Stimulated activated effector memory CD8-positive, alpha-beta T cell treated with anti-CD3 and anti-CD28 coated beads, Interleukin-12 subunit alpha, Interleukin-12 subunit beta, amount 100 ng/mL, for 72 hours (primary cell): ENCODE measurements around the gene CDC42EP1.
"Not testable (repeated sequence)": the region's sequence is repeated elsewhere in the genome, so short reads cannot be mapped to it uniquely, and the experiment has no call there.

ENCODE experiments used
- ATAC-seq: fragments of 150-1000 bp; cut with Tn5 transposase; 2 replicates; pipeline ENCODE4 v1.10.0; 2021
- DNase-seq, 2 donors: peaks; one replicate each; pipeline ENCODE4 v3.0.0; 2021 to 2022; ENCODE audit warnings: low spot score in 2 of 2
- H3K27ac Mint-ChIP-seq: one replicate; pipeline ENCODE4 v1.8.0; 2022; ENCODE audit warnings: mild to moderate bottlenecking, mixed read lengths
- H3K36me3 Mint-ChIP-seq: one replicate; pipeline ENCODE4 v1.8.0; 2022; ENCODE audit warnings: mild to moderate bottlenecking, mixed read lengths
- H3K4me1 Mint-ChIP-seq: one replicate; pipeline ENCODE4 v1.8.0; 2022; ENCODE audit warnings: mixed read lengths
- H3K4me3 Mint-ChIP-seq: one replicate; pipeline ENCODE4 v1.8.0; 2022; ENCODE audit warnings: mild to moderate bottlenecking, mixed read lengths
- H3K9me3 Mint-ChIP-seq: one replicate; pipeline ENCODE4 v1.8.0; 2022; ENCODE audit warnings: mixed read lengths

CDC42EP1 gene

DNA sequence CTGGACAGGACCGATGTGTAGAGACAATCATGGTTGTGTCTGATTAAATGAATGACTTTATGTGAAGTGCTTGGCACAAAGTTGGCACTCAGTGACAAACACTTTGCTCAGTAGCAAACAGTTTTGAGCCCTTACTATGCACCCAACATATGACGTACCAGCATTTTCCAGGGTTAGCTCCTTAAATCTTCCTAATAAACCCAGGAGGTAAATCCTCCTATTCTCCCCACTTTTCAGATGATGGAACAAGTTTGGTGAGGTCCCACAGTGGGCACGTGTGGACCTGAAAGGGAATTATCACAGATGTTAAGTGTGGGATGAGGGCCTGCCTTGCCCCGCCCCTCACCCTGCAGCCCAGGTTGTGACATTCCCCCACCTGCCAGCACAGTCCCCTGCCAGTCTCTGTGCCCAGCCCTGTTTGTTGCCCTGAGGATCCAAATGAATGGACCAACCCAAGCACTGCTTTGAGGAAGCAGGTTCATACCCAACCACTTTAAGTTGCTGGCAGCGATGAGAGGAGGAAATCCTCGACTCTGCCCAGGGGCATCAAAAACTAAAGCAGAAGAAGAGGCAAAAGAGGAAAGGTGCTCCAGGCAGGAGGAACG is 34.4 kb upstream of the CDC42EP1 start:
- H3K36me3 Mint-ChIP-seq = no peaks in the 10 kb centered on the region
- peaks cover 17% of the 10 kb centered on the region for H3K4me1 Mint-ChIP-seq

DNA sequence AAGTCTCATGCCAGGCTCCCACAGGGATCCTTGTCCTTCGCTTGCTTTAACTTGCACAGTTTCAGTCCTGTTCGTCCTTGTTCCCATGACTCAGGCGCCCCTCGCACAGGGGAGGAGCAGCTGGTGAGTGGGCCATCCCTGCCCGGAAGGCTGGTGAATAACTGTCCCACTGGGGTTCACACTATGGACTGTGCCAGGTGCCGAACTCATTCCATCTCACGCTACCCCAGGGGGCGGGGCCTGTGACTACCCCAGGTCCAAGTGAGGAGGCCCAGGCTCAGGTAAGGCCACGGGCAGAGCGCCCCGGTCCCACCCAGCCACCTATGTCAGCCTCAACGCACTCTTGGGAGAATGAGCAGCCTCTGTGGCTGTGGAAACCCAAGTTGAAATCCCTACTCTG is 33.9 kb upstream of the CDC42EP1 start:
- DNase-seq = no peak
- H3K9me3 Mint-ChIP-seq = no peaks in the 10 kb centered on the region

More for the DNA sequence above, 34.4 kb upstream of the CDC42EP1 start:
- no peaks in the 10 kb centered on the region for H3K9me3 Mint-ChIP-seq
- no peak for ATAC-seq
- H3K4me3 Mint-ChIP-seq = no peak overlapping the region
- H3K27ac Mint-ChIP-seq = peak overlapping the region; percentile 49
- DNase-seq = no peak

DNA sequence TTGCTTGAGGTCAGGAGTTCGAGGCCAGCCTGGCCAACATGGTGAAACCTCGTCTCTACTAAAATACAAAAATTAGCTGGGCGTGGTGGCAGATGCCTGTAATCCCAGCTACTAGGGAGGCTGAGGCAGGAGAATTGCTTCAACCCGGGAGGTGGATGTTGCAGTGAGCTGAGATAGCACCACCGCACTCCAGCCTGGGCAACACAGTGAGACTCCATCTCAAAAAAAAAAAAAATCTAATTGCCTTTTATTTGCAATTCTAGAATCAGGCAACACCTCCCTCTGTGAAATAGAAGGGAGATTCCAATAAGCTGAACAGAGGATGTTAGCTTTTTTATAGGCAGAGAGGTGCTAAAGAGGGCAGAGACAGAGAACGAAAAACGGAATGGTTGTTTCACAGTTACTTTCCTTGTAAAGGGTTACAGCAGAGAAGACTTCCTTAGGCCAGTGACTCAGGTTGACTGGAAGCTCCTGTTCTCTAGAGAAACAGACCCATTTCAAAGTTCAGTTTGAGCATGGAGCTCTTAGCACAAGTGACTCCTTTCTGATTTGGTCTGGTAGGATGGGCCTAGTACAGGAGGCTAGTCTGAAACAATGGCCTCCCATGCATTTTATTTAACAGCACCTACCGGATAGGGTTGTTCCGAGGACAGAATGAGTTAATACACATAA is 33.1 kb upstream of the CDC42EP1 start:
- H3K4me3 Mint-ChIP-seq, DNase-seq, H3K27ac Mint-ChIP-seq, H3K9me3 Mint-ChIP-seq, ATAC-seq, H3K36me3 Mint-ChIP-seq: not testable (repeated sequence)
- peaks cover 17% of the 10 kb centered on the region for H3K4me1 Mint-ChIP-seq

More for the DNA sequence above, 33.9 kb upstream of the CDC42EP1 start:
- Mint-ChIP-seq H3K4me1 (peaks cover 17% of the 10 kb centered on the region), H3K4me3 (no peak overlapping the region), H3K27ac (no peak overlapping the region), H3K36me3 (no peaks in the 10 kb centered on the region)
- ATAC-seq = no peak

DNA sequence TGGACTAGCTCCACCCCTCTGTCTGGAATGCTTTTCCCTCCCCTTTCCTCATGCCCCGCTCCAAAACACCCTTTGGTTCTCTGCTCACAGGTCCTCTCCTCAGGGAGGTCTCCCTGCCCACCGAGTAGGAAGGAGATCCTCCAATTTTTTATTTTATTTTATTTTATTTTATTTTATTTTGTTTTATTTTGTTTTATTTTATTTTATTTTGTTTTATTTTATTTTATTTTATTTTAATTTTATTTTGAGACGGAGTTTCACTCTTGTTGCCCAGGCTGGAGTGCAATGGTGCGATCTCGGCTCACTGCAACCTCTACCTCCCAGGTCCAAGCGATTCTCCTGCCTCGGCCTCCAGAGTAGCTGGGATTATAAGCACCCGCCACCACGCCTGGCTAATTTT is 32.3 kb upstream of the CDC42EP1 start:
- H3K36me3 Mint-ChIP-seq, H3K27ac Mint-ChIP-seq, DNase-seq, H3K4me3 Mint-ChIP-seq, H3K9me3 Mint-ChIP-seq, ATAC-seq: not testable (repeated sequence)
- H3K4me1 Mint-ChIP-seq = peaks cover 19% of the 10 kb centered on the region

DNA sequence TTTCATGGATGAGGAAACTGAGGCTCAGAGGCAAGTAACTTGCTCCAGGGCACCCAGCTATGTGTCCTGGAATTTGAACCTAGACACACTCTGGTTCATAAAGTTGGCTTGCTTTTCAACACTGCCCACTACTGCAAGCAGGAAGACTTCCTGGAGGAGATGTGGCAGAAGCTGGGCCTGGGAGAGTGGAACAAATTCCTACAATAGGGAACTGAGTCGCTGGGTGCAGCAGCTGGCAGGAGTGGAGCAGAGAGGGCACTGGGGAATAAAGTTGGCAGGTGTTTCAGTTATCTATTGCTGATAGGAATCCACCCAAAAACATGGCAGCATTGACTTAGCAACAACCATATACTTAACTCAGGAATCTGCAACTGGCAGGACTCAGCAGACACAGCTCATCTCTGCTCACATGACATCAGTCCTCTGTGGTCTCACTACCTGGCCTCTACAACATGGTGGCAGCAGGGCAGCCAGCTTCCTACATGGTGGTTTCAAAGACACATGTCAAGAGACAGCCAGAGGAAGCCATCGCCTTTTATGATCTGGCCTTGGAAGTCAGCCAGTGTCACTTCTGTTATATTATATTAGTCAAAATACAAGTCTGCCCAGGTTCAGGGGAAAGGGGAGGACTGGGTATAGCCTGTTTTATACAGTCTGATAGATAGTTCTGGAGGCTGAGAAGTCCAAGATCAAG is 30.5 kb upstream of the CDC42EP1 start:
- no peaks in the 10 kb centered on the region for H3K9me3 Mint-ChIP-seq
- ATAC-seq = peak; percentile 76
- no peak for DNase-seq
- no peak overlapping the region for H3K4me3 Mint-ChIP-seq
- H3K27ac Mint-ChIP-seq = peak overlapping the region; percentile 21
- peaks cover 37% of the 10 kb centered on the region for H3K4me1 Mint-ChIP-seq
- H3K36me3 Mint-ChIP-seq = no peaks in the 10 kb centered on the region

DNA sequence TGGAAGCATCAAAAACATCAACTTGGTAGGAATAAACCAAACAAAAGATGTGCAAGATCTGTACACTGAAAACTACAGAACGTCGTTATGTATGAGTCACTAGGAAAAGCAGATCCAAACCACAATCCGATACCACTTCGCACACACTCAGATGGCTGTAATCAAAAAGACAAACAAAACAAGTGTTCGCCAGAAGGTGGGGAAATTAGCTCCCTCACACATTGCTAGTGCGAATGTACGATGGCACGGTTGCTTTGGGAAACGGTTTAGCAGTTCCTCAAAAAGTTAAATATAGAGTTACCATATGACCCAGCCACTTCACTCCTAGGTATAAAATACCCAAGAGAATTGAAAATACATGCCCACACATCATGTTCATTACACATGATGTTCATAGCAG is 26.3 kb upstream of the CDC42EP1 start:
- no peaks in the 10 kb centered on the region for H3K36me3 Mint-ChIP-seq
- no peak for DNase-seq
- peak; percentile 72 for ATAC-seq
- peak overlapping the region; percentile 49 for H3K27ac Mint-ChIP-seq
- H3K9me3 Mint-ChIP-seq = no peaks in the 10 kb centered on the region
- peak overlapping the region; percentile 12 for H3K4me3 Mint-ChIP-seq
- peaks cover 38% of the 10 kb centered on the region for H3K4me1 Mint-ChIP-seq

DNA sequence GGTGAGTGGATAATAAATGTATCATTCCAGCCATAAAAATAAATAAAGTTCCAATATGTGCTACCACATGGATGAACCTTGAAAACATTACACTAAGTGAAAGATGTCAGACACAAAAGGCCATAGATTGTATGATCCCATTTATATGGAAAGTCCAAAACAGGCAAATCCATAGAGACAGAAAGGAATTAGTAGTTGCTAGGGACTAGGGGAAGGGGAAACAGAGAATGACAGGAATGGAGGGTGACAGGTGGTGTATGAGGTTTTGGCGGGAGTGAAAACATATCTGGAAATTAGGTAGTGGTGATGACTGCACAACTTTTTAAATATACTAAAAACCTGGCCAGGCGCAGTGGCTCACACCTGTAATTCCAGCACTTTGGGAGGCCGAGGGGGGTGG is 25.8 kb upstream of the CDC42EP1 start:
- Mint-ChIP-seq H3K4me1 (peaks cover 41% of the 10 kb centered on the region), H3K9me3 (no peaks in the 10 kb centered on the region), H3K4me3 (peak overlapping the region; percentile 12), H3K27ac (peak overlapping the region; percentile 49), H3K36me3 (no peaks in the 10 kb centered on the region)
- no peak for DNase-seq
- ATAC-seq = no peak

DNA sequence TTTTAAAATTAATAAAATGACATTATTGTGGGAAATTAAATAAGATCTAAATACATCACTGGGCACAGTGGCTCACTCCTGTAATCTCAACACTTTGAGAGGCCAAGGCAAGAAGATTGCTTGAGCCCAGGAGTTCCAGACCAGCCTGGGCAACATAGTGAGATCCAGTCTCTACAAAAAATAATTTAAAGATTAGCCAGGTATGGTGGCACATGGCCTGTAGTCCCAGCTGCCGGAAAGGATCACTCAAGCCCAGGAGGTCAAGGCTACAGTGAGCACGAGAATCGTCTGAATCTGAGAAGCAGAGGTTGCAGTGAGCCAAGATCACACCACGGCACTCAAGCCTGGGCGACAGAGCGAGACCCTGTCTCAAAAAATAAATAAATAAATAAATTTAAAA is 25.1 kb upstream of the CDC42EP1 start:
- no peak for DNase-seq
- Mint-ChIP-seq H3K4me1 (peaks cover 37% of the 10 kb centered on the region), H3K27ac (no peak overlapping the region), H3K36me3 (no peaks in the 10 kb centered on the region), H3K9me3 (no peaks in the 10 kb centered on the region), H3K4me3 (no peak overlapping the region)
- no peak for ATAC-seq

DNA sequence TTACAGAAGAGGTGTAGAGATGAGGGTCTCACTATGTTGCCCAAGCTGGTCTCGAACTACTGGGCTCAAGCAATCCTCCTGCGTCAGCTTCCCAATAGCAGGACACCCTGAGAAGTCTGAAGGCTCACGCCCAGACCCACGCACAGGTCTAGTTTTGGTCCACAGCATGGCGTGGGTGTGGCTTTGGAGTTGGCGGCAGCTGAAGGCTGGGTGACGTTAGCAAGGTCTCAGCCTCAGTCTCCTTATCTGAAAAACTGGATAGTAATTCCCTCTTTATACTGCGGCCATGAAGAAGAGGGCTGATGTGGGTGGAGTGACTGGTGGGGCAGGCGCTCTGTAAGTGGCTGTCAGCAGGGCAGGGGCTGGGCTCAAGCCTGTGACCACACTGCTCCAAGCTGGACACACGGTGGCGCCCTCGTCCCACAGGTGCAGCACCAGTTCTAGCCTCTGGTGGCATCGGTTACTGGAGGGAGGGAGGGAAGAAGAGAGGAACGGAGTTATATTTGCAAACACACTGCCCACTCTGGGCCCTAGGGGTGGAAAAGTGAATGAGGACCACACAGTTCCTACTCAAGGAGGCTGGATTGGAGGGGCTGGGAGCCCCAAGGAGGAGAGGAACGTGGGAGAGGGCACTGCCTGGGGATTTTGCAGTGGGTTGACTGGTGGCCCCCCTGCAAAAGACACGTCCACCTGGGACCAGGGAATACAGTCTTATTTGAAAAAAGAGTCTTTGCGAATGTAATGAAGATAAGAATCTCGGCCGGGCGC is 21.5 kb upstream of the CDC42EP1 start:
- DNase-seq = peak; percentile 85 to 93
- H3K9me3 Mint-ChIP-seq = no peaks in the 10 kb centered on the region
- peaks cover 53% of the 10 kb centered on the region for H3K4me1 Mint-ChIP-seq
- H3K27ac Mint-ChIP-seq = peak overlapping the region; percentile 58
- H3K36me3 Mint-ChIP-seq = peaks cover 5% of the 10 kb centered on the region
- H3K4me3 Mint-ChIP-seq = peak overlapping the region; percentile 47
- ATAC-seq = peak; percentile 96

DNA sequence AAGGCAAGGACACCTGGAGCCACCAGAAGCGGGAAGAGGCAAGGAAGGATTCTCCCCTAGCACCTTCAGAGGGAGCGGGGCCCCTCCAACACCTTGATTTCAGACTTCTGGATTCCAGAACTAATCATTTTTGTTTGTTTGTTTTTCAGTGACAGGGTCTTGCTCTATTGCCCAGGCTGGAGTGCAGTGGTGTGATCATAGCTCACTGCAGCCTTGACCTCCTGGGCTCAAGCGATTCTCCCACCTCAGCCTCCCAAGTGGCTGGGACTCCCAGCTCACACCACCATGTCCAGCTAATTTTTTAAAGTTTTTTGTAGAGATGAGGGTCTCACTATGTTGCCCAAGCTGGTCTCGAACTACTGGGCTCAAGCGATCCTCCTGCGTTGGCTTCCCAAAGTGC is 20.5 kb upstream of the CDC42EP1 start:
- ATAC-seq = not testable (repeated sequence)

DNA sequence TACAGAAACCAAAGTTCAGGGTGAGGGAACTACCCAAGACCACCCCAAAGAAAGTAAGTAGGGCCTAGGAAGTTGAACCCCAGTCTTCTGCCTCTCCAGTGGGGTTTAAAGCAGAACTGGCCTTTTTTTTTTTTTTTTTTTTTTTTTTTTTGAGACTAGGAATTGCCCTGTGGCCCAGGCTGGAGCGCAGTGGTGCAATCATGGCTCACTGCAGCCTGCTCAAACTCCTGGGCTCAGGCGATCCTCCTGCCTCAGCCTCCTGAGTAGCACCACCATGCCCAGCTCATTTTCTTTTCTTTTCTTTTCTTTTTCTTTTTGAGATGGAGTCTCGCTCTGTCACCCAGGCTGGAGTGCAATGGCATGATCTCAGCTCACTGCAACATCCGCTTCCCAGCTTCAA is 17.9 kb upstream of the CDC42EP1 start:
- DNase-seq, ATAC-seq, H3K9me3 Mint-ChIP-seq, H3K36me3 Mint-ChIP-seq: not testable (repeated sequence)
- peak overlapping the region; percentile 58 for H3K4me3 Mint-ChIP-seq
- peak overlapping the region; percentile 84 for H3K27ac Mint-ChIP-seq
- H3K4me1 Mint-ChIP-seq = peaks cover 53% of the 10 kb centered on the region

More for the DNA sequence above, 20.5 kb upstream of the CDC42EP1 start:
- not testable (repeated sequence) for H3K4me3 Mint-ChIP-seq, H3K36me3 Mint-ChIP-seq, DNase-seq, H3K9me3 Mint-ChIP-seq
- peaks cover 44% of the 10 kb centered on the region for H3K4me1 Mint-ChIP-seq
- peak overlapping the region; percentile 68 for H3K27ac Mint-ChIP-seq

DNA sequence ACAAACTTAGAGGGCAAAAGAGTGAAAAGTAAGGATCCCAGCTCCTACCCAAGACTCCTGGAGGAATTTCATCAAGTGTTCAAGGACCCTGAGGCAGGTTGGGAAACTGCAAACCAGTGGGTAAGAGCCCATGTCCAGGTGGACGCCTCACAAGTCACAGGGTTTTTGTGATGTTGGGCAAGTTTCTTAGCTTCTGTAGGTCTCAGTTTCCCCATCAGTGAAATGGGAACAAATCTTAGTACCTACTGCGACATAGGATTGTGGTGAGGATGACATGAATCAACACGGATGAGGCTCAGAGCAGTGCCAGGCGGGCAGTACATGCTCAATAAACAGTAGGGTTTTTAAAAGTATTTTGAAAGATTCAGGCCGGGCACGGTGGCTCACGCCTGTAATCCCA is 17.3 kb upstream of the CDC42EP1 start:
- ATAC-seq (no peak), DNase-seq (no peak)
- H3K4me3 Mint-ChIP-seq = peak overlapping the region; percentile 58
- H3K36me3 Mint-ChIP-seq = peaks cover 5% of the 10 kb centered on the region
- H3K9me3 Mint-ChIP-seq = no peaks in the 10 kb centered on the region
- H3K27ac Mint-ChIP-seq = peak overlapping the region; percentile 84
- peaks cover 53% of the 10 kb centered on the region for H3K4me1 Mint-ChIP-seq

DNA sequence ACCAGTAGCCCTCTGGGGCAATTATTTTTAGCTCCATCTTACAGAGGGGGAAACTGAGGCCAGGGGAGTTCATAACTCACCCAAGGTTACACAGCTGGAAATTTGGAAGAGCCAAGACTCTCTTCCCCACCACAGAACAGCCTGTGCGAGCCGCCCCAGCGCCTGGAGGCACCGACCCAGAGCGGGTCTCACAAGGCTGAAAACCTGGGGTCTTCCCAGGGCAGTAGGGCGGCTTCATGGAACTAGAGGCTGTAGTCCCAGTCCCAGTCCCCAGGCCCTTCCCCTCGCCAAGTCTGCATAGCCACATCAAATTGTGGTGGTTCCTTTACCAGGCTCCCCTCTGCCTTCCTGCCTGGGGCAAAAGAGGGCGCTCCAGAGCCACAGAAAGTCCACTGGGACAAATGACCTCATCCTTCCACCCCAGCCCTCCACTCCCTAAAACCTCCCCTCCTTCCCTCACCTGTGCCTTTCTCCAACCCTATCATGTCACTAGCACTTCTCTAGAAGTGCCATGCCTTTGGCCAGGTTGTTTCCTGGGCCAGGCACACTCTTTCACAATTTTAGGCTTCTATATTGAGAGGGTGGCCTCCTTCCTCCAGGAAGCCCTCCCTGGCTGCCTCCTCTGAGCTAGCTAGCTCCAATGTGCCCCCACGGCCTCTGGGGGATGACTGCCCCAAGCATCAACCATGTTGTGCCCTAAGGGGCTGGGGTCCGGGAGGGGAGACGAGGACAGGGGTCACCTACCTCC is 15.2 kb upstream of the CDC42EP1 start:
- Mint-ChIP-seq H3K9me3 (no peaks in the 10 kb centered on the region), H3K4me3 (no peak overlapping the region), H3K4me1 (peaks cover 36% of the 10 kb centered on the region), H3K36me3 (peaks cover 5% of the 10 kb centered on the region), H3K27ac (peak overlapping the region; percentile 81)
- DNase-seq (peak; percentile 58 to 78), ATAC-seq (peak; percentile 68)

DNA sequence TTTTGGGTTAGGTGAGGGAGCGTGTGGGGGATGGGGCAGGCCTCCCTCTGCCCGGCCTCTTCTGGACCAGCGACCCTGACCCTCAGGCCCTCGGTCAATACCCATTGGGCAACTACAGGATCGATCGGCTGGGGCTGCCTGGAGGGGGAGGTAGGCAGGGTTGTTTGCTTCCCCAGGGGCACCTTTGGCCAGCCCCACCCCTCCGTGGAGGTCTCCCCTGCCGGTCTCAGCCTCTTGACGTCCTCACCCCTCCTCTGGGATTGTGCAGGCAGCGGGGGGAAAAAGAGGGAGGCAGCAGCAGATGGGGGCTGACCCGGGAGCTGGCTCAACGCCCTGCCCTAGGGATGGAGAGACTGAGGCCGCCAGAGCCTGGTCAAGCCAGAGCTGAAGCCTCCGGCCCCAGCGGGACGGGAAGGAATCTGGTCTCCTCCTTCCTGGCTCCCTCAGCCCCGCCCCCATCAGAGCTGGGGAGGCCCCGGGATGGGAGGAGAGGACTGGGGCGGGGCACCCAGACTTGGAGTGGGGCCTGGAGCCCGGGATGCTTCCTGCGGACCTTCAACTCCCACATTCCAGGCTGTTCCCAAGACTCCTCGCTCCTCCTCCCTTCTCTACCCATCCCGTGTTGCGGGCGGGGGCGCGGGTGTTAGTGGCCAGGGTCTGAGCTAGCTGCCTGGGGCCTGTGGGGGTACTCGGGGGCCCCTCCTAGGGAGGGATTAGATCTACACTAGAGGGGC is 14.4 kb upstream of the CDC42EP1 start:
- Mint-ChIP-seq H3K36me3 (peaks cover 1% of the 10 kb centered on the region), H3K27ac (peak overlapping the region; percentile 81), H3K9me3 (no peaks in the 10 kb centered on the region), H3K4me1 (peaks cover 29% of the 10 kb centered on the region), H3K4me3 (no peak overlapping the region)
- ATAC-seq (no peak), DNase-seq (no peak)
